HG02981 (cell line): ENCODE data around the gene MAGED1.
A peak's percentile ranks its signal among the peaks of the same experiment; 100 is the strongest.

Source experiments
- ATAC-seq: cut with Tn5 transposase; IDR thresholded peaks from one replicate; pipeline ENCODE4 v1.9.1; 2021; ENCODE audit warnings: mild to moderate bottlenecking, moderate library complexity; ENCODE audit not compliant: unreplicated experiment

Gene MAGED1, protein sequence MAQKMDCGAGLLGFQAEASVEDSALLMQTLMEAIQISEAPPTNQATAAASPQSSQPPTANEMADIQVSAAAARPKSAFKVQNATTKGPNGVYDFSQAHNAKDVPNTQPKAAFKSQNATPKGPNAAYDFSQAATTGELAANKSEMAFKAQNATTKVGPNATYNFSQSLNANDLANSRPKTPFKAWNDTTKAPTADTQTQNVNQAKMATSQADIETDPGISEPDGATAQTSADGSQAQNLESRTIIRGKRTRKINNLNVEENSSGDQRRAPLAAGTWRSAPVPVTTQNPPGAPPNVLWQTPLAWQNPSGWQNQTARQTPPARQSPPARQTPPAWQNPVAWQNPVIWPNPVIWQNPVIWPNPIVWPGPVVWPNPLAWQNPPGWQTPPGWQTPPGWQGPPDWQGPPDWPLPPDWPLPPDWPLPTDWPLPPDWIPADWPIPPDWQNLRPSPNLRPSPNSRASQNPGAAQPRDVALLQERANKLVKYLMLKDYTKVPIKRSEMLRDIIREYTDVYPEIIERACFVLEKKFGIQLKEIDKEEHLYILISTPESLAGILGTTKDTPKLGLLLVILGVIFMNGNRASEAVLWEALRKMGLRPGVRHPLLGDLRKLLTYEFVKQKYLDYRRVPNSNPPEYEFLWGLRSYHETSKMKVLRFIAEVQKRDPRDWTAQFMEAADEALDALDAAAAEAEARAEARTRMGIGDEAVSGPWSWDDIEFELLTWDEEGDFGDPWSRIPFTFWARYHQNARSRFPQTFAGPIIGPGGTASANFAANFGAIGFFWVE

DNA sequence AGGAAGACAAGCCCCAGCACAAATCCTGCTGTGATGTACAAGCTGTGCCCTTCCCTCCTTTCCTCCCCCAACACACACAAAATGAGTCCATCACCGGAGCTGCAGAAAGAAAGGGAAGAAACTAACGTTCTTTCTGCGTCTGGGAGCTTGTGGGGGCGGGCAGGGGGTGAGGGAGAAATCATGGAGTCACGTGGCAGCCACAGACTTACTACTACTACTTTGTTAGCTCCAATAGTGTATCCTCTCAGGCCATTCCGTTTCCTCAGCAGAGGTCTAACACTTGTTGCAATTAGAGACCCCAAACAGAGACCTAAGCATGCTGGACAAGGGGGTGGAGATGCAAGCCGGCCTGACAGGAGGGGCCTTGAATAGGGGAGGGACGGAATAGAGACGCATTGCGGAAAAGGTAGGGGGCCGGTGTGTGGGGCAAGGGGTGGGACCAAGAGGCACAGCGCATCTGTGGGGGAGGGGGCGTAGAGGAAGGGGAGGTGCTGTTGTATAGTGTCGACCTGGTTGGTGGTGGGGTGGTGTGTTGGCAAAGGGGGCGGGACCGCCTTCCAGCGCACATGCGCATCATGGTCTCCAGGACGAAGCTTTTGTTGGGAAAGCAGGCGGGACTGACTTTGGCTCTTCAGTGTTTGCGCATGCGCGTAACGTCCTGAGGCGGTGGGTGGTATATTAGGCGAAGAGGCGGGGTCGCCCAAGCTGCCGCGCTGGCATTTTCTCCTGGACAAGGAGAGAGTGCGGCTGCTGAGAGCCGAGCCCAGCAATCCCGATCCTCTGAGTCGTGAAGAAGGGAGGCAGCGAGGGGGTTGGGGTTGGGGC, at the start of gene MAGED1:
Gene MAGED1 (plus strand): TSS at position 703 of the 825 bp plus-strand sequence. CDS start 682 bp downstream, outside the sequence.
- peak; percentile 70 for ATAC-seq

DNA sequence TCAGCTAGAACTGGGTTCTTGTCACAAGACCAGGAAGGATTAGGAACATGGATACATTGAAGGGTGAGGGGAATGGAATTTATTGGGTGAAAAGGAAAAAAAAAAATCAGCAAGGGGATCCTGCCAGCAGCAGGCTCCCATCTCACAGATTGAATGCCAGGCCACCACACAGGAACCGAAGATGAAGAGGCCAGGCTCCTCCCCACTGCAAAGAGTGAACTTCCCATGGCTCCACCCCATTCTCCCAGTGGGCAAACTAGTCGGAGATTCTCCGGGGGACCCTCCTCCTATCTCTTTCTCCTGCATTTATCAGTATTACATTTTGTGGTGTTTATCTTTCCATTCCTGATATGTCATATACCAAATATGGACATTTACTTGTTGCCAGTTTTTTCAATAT, 46.0 kb upstream of the MAGED1 start:
- no peak for ATAC-seq

DNA sequence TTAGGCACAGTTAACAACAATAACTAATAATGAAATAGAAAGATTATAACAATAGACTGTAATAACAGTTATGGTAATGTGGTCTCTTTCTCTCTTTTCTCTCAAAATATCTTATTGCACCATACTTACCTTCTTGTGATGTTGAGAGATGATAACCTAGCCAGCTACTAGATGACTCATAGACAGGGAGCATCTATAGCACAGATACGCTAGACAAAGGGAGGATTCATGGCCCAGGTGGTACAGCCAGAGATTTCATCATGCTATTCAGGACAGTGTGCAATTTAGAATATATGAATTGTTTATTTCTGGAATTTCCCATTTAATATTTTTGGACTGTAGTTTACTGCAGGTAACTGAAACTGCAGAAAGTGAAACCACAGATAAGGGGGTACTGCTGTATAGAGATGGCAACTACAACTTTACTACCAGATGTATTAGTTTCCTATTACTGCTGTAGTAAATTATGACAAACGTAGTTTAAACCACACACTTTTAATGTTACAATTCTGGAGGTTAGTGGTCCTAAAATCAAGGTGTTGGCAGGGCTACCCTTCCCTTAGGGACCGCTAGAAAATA, 41.8 kb upstream of the MAGED1 start:
- no peak for ATAC-seq

DNA sequence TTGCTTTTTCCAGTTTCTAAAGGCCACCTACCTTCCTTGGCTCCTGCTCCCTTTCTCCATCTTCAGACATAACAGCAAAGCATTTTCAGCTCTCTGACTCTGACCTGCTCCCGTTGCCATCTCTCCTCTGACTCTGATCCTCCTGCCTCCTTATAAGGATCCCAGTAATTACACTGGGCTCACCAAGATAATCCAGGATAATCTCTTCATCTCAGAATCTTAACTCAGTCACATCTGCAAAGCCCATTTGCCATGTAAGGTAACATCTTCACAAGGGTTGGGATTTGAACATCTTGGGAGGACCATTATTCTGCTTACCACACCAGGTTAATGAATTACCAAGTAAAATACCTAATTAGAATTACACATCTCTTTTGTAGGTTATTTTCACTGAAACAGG, 41.3 kb upstream of the MAGED1 start:
- no peak for ATAC-seq

DNA sequence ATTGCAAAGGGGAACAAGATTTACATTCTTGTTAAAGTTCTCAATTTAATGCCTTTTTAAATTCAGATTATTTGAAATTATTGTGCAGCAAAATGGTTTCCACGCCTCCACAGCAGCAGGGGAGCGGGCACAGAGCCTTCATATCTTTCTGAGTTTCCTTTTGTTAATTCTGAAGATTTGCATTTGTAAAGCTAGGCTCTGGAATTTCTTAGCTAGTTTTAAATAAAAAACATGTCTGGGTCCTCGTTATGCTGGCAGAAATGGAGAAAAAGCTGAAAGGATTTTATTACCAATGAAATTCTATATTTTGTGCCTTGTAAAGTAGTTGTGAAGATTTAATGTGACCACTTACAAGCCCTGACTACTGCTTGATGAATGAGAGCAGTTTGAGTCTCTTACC, 40.8 kb upstream of the MAGED1 start:
- no peak for ATAC-seq

DNA sequence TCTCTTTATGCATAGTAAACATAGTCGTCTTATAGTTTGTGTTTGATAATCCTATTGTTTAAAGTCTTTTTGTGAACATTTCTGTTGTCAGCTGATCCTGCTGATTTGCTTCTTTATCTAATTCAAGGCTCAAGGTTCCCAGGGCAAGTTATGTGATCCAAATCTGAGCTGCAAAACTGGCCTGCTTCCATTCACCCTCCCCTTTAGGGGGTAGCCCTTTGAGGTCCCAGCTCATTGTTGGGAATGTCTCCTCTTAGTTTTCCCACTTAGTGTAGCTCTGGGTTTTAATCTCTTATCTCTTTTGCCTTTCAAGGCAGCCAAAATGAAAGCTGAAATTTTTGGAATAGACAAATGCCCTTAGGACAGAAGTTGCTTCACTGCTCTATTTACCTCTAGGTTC, 40.2 kb upstream of the MAGED1 start:
- no peak for ATAC-seq

DNA sequence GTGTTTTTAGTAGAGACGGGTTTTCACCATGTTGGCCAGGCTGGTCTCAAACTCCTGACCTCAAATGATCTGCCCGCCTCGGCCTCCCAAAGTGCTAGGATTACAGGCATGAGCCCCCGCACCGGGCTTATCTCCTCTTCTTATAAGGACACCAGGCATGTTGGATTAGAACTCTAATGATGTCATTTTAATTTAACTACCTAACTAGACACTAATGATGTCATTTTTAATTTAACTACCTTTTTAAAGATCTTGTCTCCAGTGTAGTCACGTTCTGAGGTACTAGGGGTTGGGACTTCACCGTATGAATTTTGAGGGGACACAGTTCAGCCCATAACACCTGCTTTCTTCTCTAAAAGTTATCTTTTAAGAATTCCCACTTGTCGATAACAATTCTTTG, 37.7 kb upstream of the MAGED1 start:
- no peak for ATAC-seq

DNA sequence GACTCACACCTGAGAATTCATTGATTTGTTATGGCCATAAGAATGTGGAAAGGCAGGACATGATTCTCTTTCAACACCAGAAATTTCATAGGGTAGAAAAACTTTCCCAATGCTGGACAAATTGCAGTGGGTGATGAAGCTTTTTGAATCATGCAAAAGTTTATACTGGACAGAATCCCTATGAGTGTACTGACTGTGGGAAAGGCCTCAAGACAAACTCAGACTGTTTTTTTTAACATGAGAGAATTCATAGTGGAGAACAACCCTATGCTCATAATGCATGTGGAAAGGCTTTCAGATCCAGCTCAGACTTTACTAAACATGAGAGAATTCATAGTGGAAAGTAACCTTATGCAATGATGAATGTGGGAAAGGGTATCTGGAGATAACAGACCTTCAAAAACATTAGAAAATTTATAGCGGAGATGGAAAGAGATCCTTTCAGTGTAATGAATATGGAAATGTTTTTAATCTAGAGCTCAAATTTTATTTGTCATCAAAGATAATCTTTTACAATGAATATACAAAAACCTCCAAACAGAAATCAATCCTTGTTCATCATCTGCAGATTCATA, 36.2 kb upstream of the MAGED1 start:
- ATAC-seq = no peak

DNA sequence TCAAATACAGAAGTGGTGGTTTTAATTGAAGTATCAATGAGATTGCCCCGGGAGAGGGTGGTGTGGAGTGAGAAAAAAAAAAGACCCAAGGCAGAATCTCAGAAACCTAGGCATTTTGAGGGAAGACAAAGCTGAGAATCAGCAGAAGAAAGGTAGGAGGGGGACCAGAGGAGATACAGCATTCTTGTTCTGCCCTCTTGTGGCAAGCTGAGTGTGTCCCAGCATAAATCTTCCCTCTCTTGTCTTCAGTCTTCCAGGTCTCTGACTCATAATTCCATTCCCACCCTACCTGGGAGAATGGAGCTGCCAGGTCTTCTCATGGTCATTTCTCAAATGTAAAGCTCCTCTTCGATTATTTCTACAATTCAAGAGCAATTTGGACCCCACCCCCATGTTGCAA, 32.7 kb upstream of the MAGED1 start:
- no peak for ATAC-seq

DNA sequence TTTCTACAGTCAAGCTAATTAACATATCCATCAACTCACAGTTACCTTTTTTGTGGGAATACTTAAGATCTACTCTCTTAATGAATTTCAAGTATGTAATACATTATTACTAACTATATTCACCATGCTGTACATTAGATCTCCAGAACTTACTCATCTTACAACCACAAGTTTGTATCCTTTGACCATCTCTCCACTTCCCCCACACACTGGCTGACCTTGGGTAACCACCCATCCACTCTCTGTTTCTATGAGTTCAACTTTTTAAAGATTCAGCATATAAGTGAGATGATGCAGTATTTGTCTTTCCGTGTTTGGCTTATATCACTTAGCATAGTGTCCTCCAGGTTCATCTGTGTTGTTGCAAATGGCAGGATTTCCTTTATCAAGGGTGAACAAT, 30.5 kb upstream of the MAGED1 start:
- peak; percentile 74 for ATAC-seq

DNA sequence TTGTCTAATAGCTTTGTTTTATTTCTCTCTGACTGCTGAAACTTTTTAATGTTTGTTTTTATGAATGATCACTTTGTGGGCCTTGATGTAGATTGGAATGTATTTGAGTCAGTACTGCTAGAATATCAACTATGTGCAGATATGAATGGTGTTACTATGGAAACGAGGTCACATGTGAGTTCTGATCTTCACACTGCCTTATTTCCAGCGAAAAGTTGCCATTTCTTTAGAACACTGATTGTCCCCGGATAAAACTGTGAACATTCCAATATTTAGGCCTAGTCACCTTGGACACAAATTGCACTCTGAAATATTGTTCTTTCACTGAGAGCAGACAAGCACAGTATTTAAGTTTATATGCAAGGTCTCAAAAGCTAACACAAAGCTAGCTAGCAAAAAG, 27.2 kb upstream of the MAGED1 start:
- no peak for ATAC-seq

DNA sequence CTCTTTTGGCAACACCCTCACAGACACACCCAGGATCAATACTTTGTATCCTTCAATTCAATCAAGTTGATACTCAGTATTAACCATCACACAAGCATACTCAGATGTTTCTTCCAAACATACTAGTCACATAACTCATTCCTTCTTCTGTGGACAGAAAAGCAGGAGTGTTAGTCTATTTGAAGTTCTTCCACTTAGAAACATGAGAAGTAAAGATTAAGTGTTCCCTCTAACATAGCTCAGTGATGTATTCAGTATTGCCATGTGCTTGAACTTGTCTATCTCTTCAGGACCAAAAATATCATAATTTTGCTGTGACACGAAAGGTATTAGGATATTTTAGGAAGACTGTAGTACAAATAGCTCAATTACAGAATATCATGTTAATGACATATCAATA, 25.8 kb upstream of the MAGED1 start:
- ATAC-seq = no peak

DNA sequence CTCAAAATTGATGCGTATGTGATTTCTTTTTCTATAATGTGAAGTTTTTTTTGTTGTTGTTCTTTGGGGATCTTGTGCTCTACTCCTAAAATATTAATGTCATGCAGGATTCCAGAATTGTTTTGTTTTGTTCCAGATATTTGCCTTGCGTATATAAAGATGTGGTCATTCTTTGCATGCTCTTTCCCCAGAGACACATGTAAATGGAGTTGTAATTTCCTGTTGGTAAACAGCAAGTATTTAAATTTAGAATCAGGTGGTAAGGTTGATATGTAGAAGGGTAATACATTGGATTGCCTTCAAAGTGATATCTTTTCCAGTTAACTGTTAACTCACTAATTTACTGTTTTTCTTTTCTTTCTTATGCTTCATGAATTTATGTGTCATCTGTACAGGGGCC, 23.1 kb upstream of the MAGED1 start:
- no peak for ATAC-seq

DNA sequence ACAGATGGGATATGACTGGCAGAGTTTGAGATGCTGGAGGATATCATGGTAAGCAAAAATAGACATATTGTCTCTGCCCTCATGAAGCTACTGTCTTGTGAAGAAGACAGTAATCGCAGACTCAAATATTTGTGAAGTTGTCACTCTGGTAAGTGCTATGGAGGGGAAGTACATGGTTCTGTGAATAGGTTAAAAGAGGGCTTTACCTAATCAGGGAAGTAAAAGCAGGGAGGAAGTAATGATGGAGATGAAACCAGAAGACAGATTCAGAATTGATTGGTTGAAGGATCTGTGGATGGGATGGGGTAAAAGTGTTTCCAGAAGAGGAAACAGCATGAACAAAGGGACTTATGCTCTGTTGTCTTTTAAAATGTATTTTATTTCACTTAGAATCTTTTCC, 19.3 kb upstream of the MAGED1 start:
- ATAC-seq = no peak

DNA sequence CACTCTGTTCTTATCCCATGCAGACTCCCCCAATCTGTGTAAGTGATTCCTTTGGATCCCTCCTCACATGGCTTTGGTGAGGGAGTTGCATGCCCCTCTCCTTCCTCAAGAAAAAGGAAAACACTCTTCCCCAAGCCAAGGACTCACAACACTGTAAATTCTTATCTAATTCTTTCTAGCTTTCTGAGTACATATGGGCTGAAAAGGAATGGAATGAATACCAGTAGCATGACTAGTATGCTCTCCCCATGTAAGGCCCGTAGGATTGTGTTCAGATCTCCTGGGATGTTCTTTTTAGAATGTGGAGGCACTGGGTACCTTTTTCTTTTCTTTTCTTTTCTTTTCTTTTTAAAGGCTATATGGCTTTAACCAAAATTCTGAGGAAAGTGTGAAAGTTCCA, 17.0 kb upstream of the MAGED1 start:
- ATAC-seq = no peak

DNA sequence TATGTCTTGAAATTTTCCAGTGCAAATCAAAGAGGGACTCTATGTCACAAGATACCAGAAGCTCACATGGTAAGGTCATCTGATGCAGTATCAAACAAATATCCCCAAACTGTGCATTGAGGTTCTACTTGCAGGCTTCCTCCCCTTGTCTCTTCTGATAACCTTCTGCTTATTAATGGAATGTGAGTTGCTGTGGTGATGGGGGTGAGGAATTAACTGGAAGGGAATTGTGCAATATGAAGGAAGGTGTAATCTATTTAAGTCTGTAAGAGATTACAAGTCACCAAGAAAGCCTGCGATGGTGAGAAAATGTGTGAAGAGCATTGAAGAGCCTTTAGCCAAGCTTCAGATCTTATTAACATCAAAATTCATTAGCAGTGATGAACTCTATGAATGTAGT, 15.4 kb upstream of the MAGED1 start:
- no peak for ATAC-seq

DNA sequence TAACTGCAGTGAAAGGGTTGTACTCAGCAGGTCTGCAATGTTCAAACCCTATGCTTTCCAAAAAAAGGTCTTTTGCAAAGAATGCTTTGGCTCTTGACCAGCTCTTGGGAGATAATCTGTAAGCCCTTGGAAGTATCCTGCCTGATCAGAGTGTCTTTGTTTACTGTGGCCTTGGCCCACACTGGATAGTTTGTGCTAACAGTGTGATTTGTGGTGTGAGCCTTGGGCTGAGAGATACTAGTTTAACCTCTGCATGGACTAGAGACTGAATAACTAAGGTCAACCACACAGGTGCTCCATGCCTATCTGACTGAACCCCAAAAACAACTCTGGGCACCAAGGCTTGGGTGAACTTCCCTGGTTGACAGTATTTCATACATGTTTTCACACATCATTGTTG, 3.6 kb upstream of the MAGED1 start:
- ATAC-seq = no peak

DNA sequence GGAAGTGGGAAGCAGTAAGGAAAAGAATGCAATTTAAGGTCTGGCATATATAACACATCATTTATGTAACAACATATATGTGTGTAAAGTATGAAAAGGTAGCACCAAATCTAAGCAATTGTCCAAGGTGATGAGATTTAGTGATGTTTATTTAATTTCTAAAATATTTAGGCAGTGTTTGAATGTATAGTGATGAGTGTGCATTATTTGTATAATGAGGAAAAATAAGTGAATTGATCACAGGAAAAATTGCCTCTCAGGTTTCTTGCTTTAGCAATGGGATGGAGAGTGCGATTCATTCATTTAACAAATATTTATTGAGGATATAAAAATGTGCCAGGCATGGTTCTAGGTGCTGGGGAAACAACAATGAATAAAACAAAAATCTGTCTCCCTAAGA, 2.2 kb upstream of the MAGED1 start:
- no peak for ATAC-seq

DNA sequence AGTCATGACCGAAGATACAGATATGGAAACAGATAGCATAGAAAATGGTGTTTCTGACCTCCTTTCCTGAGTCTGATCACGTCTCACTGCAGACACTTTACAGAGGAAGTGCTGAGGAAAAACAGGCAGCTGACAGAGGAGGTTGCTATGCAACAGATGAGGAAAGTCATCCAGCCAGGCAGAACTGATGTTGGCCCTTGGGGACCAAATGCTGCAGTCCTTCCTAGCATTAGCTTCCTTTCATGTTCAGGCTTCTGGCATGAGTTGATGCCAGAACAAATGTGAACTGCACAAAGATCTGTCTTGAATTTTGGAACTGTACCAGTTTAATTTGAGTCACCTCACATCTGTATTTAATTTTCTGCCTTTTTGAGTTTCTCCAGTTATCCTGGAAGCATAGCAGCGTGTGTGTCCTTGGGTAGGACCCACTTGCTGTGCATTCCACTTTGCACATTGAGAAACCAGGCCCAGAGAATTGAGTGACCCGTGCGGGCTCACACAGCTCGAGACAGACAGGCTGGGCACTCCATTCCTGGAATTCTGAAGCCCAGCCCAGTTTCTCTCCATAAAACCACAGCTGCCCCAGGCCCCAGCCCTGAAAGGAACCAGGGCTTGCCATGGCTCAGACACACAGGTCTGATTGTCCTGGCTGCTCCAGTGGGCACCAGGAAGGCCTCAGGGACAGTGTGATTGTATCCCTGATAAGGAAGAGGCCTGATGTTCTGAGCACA, 1.4 kb upstream of the MAGED1 start:
- no peak for ATAC-seq
